H1 (cell line): Measurements from ENCODE around the gene LRRC26. TPM values are rescaled to one million over a fixed set of nuclear protein-coding genes. Genes with fewer than 3 reads are reported as not detected.

Experiments used
- CTCF ChIA-PET: fragments of 300-600 bp; sonication (Branson Sonifier 250); formaldehyde crosslinking; loops from one replicate; lab custom pipeline; 2021; ENCODE audit not compliant: partially characterized antibody; lab: Charles Lee
- POLR2A ChIA-PET: fragments of 300-600 bp; sonication (Branson Sonifier 250); formaldehyde crosslinking; loops from one replicate; lab custom pipeline; 2021; ENCODE audit warnings: inconsistent platforms; ENCODE audit not compliant: partially characterized antibody; lab: Charles Lee
- DNase-seq, 2 experiments: peaks; one replicate each; pipeline versions ENCODE4 v3.0.0 to v3.0.0-alpha.2; 2010 to 2022; ENCODE audit warnings: low spot score in 2 of 2, low read depth in 1 of 2, mixed read lengths in 1 of 2
- FAIRE-seq: peaks from 2 replicates; lab custom pipeline; 2011; peaks lifted over from hg19 to GRCh38; lab: Jason Lieb, UNC
- H2AFZ ChIP-seq: 2 replicates; pipeline ENCODE4 v1.8.1; 2012; ENCODE audit warnings: low read length, inconsistent platforms
- H2AK5ac ChIP-seq: 2 replicates; pipeline ENCODE4 v1.6.1; 2013; ENCODE audit warnings: low read depth, low read length
- H2BK120ac ChIP-seq: replicated peaks from 2 replicates; pipeline ENCODE3; 2013; ENCODE audit warnings: low read depth, low read length, inconsistent platforms
- H2BK12ac ChIP-seq: 2 replicates; pipeline ENCODE4 v1.6.1; 2013; ENCODE audit warnings: low read depth, low read length
- H2BK15ac ChIP-seq: 2 replicates; pipeline ENCODE4 v1.6.1; 2013; ENCODE audit warnings: low read length
- H2BK20ac ChIP-seq: 2 replicates; pipeline ENCODE4 v1.6.1; 2013; ENCODE audit warnings: low read length
- H2BK5ac ChIP-seq: 2 replicates; pipeline ENCODE4 v1.6.1; 2013; ENCODE audit warnings: low read depth, low read length
- H3K14ac ChIP-seq: 2 replicates; pipeline ENCODE4 v1.6.1; 2013; ENCODE audit warnings: inconsistent platforms; ENCODE audit not compliant: insufficient read length
- H3K18ac ChIP-seq: 2 replicates; pipeline ENCODE4 v1.6.1; 2013; ENCODE audit warnings: low read length; ENCODE audit errors: extremely low read depth
- H3K23ac ChIP-seq: 2 replicates; pipeline ENCODE4 v1.6.1; 2013; ENCODE audit warnings: inconsistent platforms; ENCODE audit not compliant: insufficient read length
- H3K23me2 ChIP-seq: 2 replicates; pipeline ENCODE4 v1.6.1; 2013; ENCODE audit warnings: low read depth, low read length
- H3K27ac ChIP-seq: 2 replicates; pipeline ENCODE4 v1.6.1; 2011; ENCODE audit warnings: low read depth, low read length, inconsistent platforms
- H3K27me3 ChIP-seq, 4 experiments: replicated peaks in 1 of 4; 1 replicate in 1 of 4; 2 replicates in 3 of 4; pipeline versions ENCODE4 v1.6.1 to v1.8.1; 2011 to 2013; ENCODE audit warnings: low read length in 3 of 4, mild to moderate bottlenecking in 3 of 4, inconsistent platforms in 2 of 4, mixed read lengths in 2 of 4, moderate library complexity in 1 of 4; ENCODE audit not compliant: control insufficient read depth in 3 of 4, insufficient read depth in 3 of 4; ENCODE audit errors: extremely low read depth in 1 of 4
- H3K36me3 ChIP-seq, 4 experiments: 2 replicates each; pipeline versions ENCODE4 v1.6.1 to v1.8.1; 2011 to 2013; ENCODE audit warnings: mild to moderate bottlenecking in 4 of 4, low read length in 3 of 4, moderate library complexity in 2 of 4, control low read depth in 1 of 4, inconsistent platforms in 1 of 4; ENCODE audit not compliant: insufficient read depth in 4 of 4, control insufficient read depth in 2 of 4
- H3K4ac ChIP-seq: replicated peaks from 2 replicates; pipeline ENCODE3; 2013; ENCODE audit warnings: low read length, low read depth, mixed read lengths, inconsistent platforms; ENCODE audit not compliant: insufficient read length
- H3K4me1 ChIP-seq, 4 experiments: replicated peaks in 1 of 4; 1 replicate in 1 of 4; 2 replicates in 3 of 4; pipeline versions ENCODE4 v1.6.1 to v1.8.1; 2011 to 2013; ENCODE audit warnings: low read length in 3 of 4, inconsistent platforms in 2 of 4, mixed read lengths in 1 of 4; ENCODE audit not compliant: insufficient read depth in 4 of 4, control insufficient read depth in 3 of 4
- H3K4me2 ChIP-seq, 2 experiments: 2 replicates each; pipeline versions ENCODE4 v1.6.1 to v1.8.1; 2011 to 2013; ENCODE audit warnings: low read depth in 2 of 2, low read length in 2 of 2, control low read depth in 1 of 2, inconsistent platforms in 1 of 2, mild to moderate bottlenecking in 1 of 2; ENCODE audit not compliant: insufficient read depth in 1 of 2
- H3K4me3 ChIP-seq, 4 experiments: fragments of 200-600, 300-600 bp in 1 of 4; sonication (generic), shearing (Covaris generic), sonication (Bioruptor Twin) in 1 of 4; 2 replicates each; pipeline versions ENCODE4 v1.5.1 to v1.8.1; 2011 to 2016; ENCODE audit warnings: low read length in 4 of 4, low read depth in 3 of 4, control low read depth in 2 of 4, inconsistent platforms in 2 of 4, mild to moderate bottlenecking in 2 of 4, mixed read lengths in 1 of 4, moderate library complexity in 1 of 4; ENCODE audit not compliant: insufficient read depth in 2 of 4; ENCODE audit errors: extremely low read depth in 1 of 4
- H3K56ac ChIP-seq: replicated peaks from 2 replicates; pipeline ENCODE3; 2013; ENCODE audit warnings: low read depth, mild to moderate bottlenecking, mixed read lengths, low read length, inconsistent platforms; ENCODE audit not compliant: insufficient read length
- H3K79me1 ChIP-seq: 2 replicates; pipeline ENCODE4 v1.6.1; 2013; ENCODE audit warnings: low read depth, low read length, control low read depth
- H3K79me2 ChIP-seq, 2 experiments: 2 replicates each; pipeline versions ENCODE4 v1.6.1 to v1.8.1; 2012 to 2013; ENCODE audit warnings: low read length in 2 of 2, mild to moderate bottlenecking in 2 of 2, inconsistent platforms in 1 of 2; ENCODE audit not compliant: insufficient read depth in 2 of 2, control insufficient read depth in 1 of 2
- H3K9ac ChIP-seq, 4 experiments: replicated peaks in 1 of 4; 1 replicate in 1 of 4; 2 replicates in 3 of 4; pipeline versions ENCODE4 v1.6.1 to v1.8.1; 2011 to 2013; ENCODE audit warnings: low read depth in 3 of 4, low read length in 3 of 4, control low read depth in 2 of 4, mild to moderate bottlenecking in 2 of 4, moderate library complexity in 2 of 4, inconsistent platforms in 1 of 4; ENCODE audit errors: extremely low read depth in 1 of 4
- H3K9me3 ChIP-seq, 2 experiments: 2 replicates each; pipeline versions ENCODE4 v1.6.1 to v1.8.1; 2012 to 2013; ENCODE audit warnings: mild to moderate bottlenecking in 2 of 2, moderate library complexity in 2 of 2, control low read depth in 1 of 2, inconsistent platforms in 1 of 2, low read depth in 1 of 2, low read length in 1 of 2, mixed read lengths in 1 of 2; ENCODE audit not compliant: insufficient read depth in 2 of 2
- H4K20me1 ChIP-seq, 2 experiments: replicated peaks in 1 of 2; 2 replicates each; pipeline versions ENCODE3 to v1.8.1; 2011 to 2013; ENCODE audit warnings: inconsistent platforms in 2 of 2, low read length in 2 of 2, mild to moderate bottlenecking in 1 of 2; ENCODE audit not compliant: insufficient read depth in 2 of 2, control insufficient read depth in 1 of 2
- H4K5ac ChIP-seq: 2 replicates; pipeline ENCODE4 v1.6.1; 2013; ENCODE audit warnings: low read length, low read depth, mixed read lengths, inconsistent platforms; ENCODE audit not compliant: insufficient read length
- H4K8ac ChIP-seq: 2 replicates; pipeline ENCODE4 v1.8.0; 2013; ENCODE audit warnings: mild to moderate bottlenecking, moderate library complexity, low read length, inconsistent platforms; ENCODE audit not compliant: insufficient read depth; ENCODE audit errors: extremely low read depth
- H4K91ac ChIP-seq: replicated peaks from 2 replicates; pipeline ENCODE3; 2013; ENCODE audit warnings: low read length, mixed read lengths, inconsistent platforms; ENCODE audit not compliant: insufficient read length
- CHD2 ChIP-seq: IDR thresholded peaks from 2 replicates; pipeline ENCODE4 v1.6.1; 2012; ENCODE audit warnings: low read length, improper control_type of control experiment
- CREB1 ChIP-seq: IDR thresholded peaks from 2 replicates; pipeline ENCODE4 v1.6.1; 2012; ENCODE audit warnings: inconsistent platforms
- E2F6 ChIP-seq: IDR thresholded peaks from 2 replicates; pipeline ENCODE4 v1.6.1; 2012; ENCODE audit warnings: inconsistent platforms
- EGR1 ChIP-seq: IDR thresholded peaks from 2 replicates; pipeline ENCODE4 v1.6.1; 2011; ENCODE audit warnings: low read depth, low read length, borderline replicate concordance
- GTF2F1 ChIP-seq: IDR thresholded peaks from 2 replicates; pipeline ENCODE4 v1.6.1; 2012; ENCODE audit warnings: low read depth, low read length, improper control_type of control experiment, borderline replicate concordance
- KDM4A ChIP-seq: IDR thresholded peaks from one replicate; pipeline ENCODE4 v1.7.1; 2012; ENCODE audit warnings: low read depth, mild to moderate bottlenecking, moderate library complexity, low read length, inconsistent platforms; ENCODE audit not compliant: severe bottlenecking
- MAFK ChIP-seq: IDR thresholded peaks from 2 replicates; pipeline ENCODE4 v1.6.1; 2012; ENCODE audit warnings: low read depth, mild to moderate bottlenecking, improper control_type of control experiment, low read length
- SAP30 ChIP-seq: fragments of 300-600 bp; sonication (generic); IDR thresholded peaks from 2 replicates; pipeline ENCODE4 v1.7.1; 2012; ENCODE audit warnings: low read length, moderate library complexity, mild to moderate bottlenecking, inconsistent platforms; ENCODE audit not compliant: insufficient read depth, insufficient replicate concordance
- SIN3A ChIP-seq, 2 experiments: IDR thresholded peaks in 1 of 2; conservative IDR thresholded peaks in 1 of 2; 2 replicates each; pipeline ENCODE4 v1.6.1; 2011 to 2012; ENCODE audit warnings: low read length in 2 of 2, improper control_type of control experiment in 1 of 2, low read depth in 1 of 2, mild to moderate bottlenecking in 1 of 2
- WGBS, 2 experiments: shearing (Covaris generic) in 1 of 2; methylation state at CpG; one replicate each; pipeline versions ENCODE4 v1.1.6 to v1.1.7; 2013 to 2015; ENCODE audit warnings: low lambda C conversion rate in 2 of 2, mixed read lengths in 2 of 2, inconsistent platforms in 1 of 2, low coverage in 1 of 2, missing lambda C conversion rate in 1 of 2; ENCODE audit not compliant: insufficient replicate concordance in 2 of 2, insufficient coverage in 1 of 2, insufficient read length in 1 of 2; ENCODE audit errors: extremely low coverage in 1 of 2, missing lambda C conversion rate in 1 of 2; 5-methylcytosine and 5-hydroxymethylcytosine counted together
- polyA plus RNA-seq, 7 experiments: library from polyadenylated mRNA; depleted of rRNA in 3 of 7; stranded (reverse) in 5 of 7; unstranded in 2 of 7; fragments of >200 nt in 5 of 7; fragments of 200-250 nt in 2 of 7; gene quantifications; 1 replicate in 5 of 7; 2 replicates in 1 of 7; 4 replicates in 1 of 7; pipeline versions ENCODE4 v1.2.1 to v1.2.3, GENCODE V29; 2011 to 2013; ENCODE audit warnings: missing spikeins in 2 of 7, mixed read lengths in 2 of 7
- total RNA-seq: library from RNA; stranded (reverse); fragmentation: NEBNext Ultra II Directional; extraction: Animal tissue kit (Norgen Biotek cat#: 25700); gene quantifications from 2 replicates; pipeline ENCODE4 v1.2.1, GENCODE V29; 2021

LRRC26 gene
- total and polyA plus RNA-seq, 2 of the 8 experiments (the other 6 are each of a cell fraction or from before 2014, with no cell fraction given), result 0.34 to 0.85 TPM

DNA sequence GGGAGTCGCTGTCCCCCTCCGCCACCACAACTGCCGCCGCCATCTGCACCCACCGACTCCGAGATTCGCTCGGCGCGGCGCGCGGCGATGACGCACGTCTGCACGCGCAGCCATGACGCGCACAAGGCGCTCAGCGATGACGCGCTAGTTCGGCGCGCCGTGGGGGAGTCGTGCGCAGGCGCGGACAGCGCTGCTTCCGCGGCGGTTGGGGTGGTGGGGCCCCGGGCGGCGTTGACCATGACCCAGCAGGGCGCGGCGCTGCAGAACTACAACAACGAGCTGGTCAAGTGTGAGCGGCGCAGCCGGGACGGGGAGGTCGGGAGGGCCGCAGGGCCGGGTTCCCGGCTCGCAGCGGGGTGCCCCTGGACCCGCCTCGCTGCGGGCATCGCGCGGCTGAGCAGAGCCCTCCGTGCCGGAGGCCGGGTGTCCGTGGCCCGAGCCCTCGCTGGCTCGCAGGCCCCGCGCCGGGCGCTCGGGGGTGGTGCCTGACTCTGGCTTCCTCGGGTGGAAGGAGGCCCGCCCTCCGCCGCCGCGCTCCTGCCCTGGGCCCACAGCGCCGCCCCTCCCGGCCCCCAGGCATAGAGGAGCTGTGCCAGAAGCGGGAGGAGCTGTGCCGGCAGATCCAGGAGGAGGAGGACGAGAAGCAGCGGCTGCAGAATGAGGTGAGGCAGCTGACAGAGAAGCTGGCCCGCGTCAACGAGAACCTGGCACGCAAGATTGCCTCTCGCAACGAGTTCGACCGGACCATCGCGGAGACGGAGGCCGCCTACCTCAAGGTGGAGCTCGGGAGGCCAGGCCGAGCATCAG, 18.8 kb upstream of the LRRC26 start, which contains the start of the genes ANAPC2 and SSNA1:
Gene ANAPC2 (minus strand): TSS at position 71 of the 807 bp plus-strand sequence. CDS start 28 bp downstream, at position 43.
Gene SSNA1 (plus strand): TSS at position 187 of the 807 bp plus-strand sequence. CDS start 51 bp downstream, at position 238.
- no peak within 1 kb of the TSS for H3K14ac ChIP-seq
- H2BK15ac ChIP-seq, result no peak within 1 kb of the TSS
- H3K9me3 ChIP-seq, result no peaks in the 10 kb centered on the region
- H3K4me2 ChIP-seq, result peak within 1 kb of the TSS; percentile 83 to 99
- FAIRE-seq, result no peak
- H4K8ac ChIP-seq, result peak within 1 kb of the TSS; percentile 96
- H2BK120ac ChIP-seq, result no peak within 1 kb of the TSS
- peaks cover 8% of the 10 kb centered on the region; the same call in 1 of the 2 replicates for H3K23me2 ChIP-seq
- H3K79me1 ChIP-seq, result peaks cover 9% of the 10 kb centered on the region; the same call in 1 of the 2 replicates
- H3K56ac ChIP-seq, result peak within 1 kb of the TSS; percentile 69
- no peak within 1 kb of the TSS; the same call in 1 of the 2 replicates for H2AK5ac ChIP-seq
- DNase-seq, result peak; percentile 80 to 98
- no peak within 1 kb of the TSS for H2AFZ ChIP-seq
- no peak within 1 kb of the TSS for H3K23ac ChIP-seq
- H3K27ac ChIP-seq, result peak within 1 kb of the TSS; percentile 57; the same call in 1 of the 2 replicates
- peak within 1 kb of the TSS; percentile 71 to 92 (median 82) for H3K4me3 ChIP-seq
- ChIA-PET CTCF (interaction anchor here (0.6 to 14.0 kb wide), 23 partner anchors 9 to 388 kb away, joined by 3 to 204 read pairs (median 4); partner anchors contain the start of genes CYSRT1, LRRC26, NDOR1 and NELFB), POLR2A (interaction anchor here (0.6 to 11.0 kb wide), 22 partner anchors 9 to 121 kb away, joined by 3 to 107 read pairs (median 4); partner anchors contain the start of genes CYSRT1, NDOR1, RNF208 and RNF224)
- peaks cover 11 to 27% of the 10 kb centered on the region in 2 experiments for H4K20me1 ChIP-seq
- H2BK5ac ChIP-seq, result peak within 1 kb of the TSS; percentile 68; the same call in 1 of the 2 replicates
- H3K9ac ChIP-seq, result peak within 1 kb of the TSS; percentile 37 to 84 (median 79)
- 2% methylated on average over 68 of the region's 98 CpGs; no CpG with 5 or more reads in 1 of the 2 experiments for WGBS, 2 experiments
- peaks cover 0 to 30% of the 10 kb centered on the region in 2 experiments; a peak in 2 of 4 replicates for H3K79me2 ChIP-seq
- peak within 1 kb of the TSS; percentile 78; the same call in 1 of the 2 replicates for H3K18ac ChIP-seq
- no peak within 1 kb of the TSS for H4K91ac ChIP-seq
- H3K36me3 ChIP-seq, result peaks cover 1 to 7% (median 3%) of the 10 kb centered on the region in 4 experiments; a peak in 5 of 8 replicates
- no peak within 1 kb of the TSS for H2BK12ac ChIP-seq
- H4K5ac ChIP-seq, result peak within 1 kb of the TSS; percentile 69
- H3K27me3 ChIP-seq, result no peaks in the 10 kb centered on the region; a peak in 1 of 7 replicates
- no peak within 1 kb of the TSS for H2BK20ac ChIP-seq
- H3K4me1 ChIP-seq, result peaks cover 0 to 17% (median 6%) of the 10 kb centered on the region in 4 experiments; a peak in 5 of 7 replicates
- peak within 1 kb of the TSS; percentile 4 for H3K4ac ChIP-seq
- TF ChIP-seq SIN3A (conservative IDR thresholded peaks at IDR 0.05 in 1 of 2, IDR thresholded peaks at IDR 0.05 in 1 of 2; ENCODE audit: low read depth in 1 of 2, low read length in 2 of 2), result peak in 1 of 2 experiments; percentile 99; a peak in 2 of 4 replicates
- no peak for TF ChIP-seq EGR1
- TF ChIP-seq SAP30, result peak; percentile 31
- no peak for TF ChIP-seq E2F6
- peak; percentile 100 for TF ChIP-seq KDM4A
- no peak for TF ChIP-seq MAFK
- peak; percentile 100 for TF ChIP-seq CREB1
- 0 out of 2 replicates have a peak, but pooled peaks have one; percentile 68 for TF ChIP-seq CHD2
- no peak for TF ChIP-seq GTF2F1
